GM23248 (cell line): ENCODE measurements around the gene DUOXA1. TPM values are rescaled to one million over a fixed set of nuclear protein-coding genes. Genes with fewer than 3 reads are reported as not detected.
"Not testable (repeated sequence)": the region's sequence is repeated elsewhere in the genome, so short reads cannot be mapped to it uniquely, and the experiment has no call there.

Source experiments
- DNase-seq: peaks from one replicate; pipeline ENCODE4 v3.0.0-alpha.2; 2015
- H2AFZ ChIP-seq: fragments of 200-600 bp; sonication (generic); 2 replicates; pipeline ENCODE4 v1.6.1; 2016; ENCODE audit warnings: antibody characterized with exemption
- H3F3A ChIP-seq: fragments of 200-600 bp; sonication (generic); 2 replicates; pipeline ENCODE4 v1.6.1; 2016; ENCODE audit warnings: mild to moderate bottlenecking, antibody characterized with exemption, mixed run types; ENCODE audit not compliant: insufficient read depth
- H3K27ac ChIP-seq: fragments of 200-600 bp; sonication (generic); 2 replicates; pipeline ENCODE4 v1.5.1; 2016; ENCODE audit warnings: mild to moderate bottlenecking
- H3K27me3 ChIP-seq: fragments of 200-600 bp; sonication (generic); replicated peaks from 2 replicates; pipeline ENCODE4 v1.6.1; 2016; ENCODE audit warnings: mild to moderate bottlenecking; ENCODE audit not compliant: insufficient read depth
- H3K36me3 ChIP-seq: fragments of 200-600 bp; sonication (generic); 2 replicates; pipeline ENCODE4 v1.6.1; 2016; ENCODE audit warnings: low read depth, mild to moderate bottlenecking
- H3K4me1 ChIP-seq: fragments of 200-600 bp; sonication (generic); 2 replicates; pipeline ENCODE4 v1.6.1; 2016; ENCODE audit warnings: mild to moderate bottlenecking; ENCODE audit not compliant: insufficient read depth
- H3K4me2 ChIP-seq: fragments of 200-600 bp; sonication (generic); one replicate; pipeline ENCODE4 v1.6.1; 2016; ENCODE audit warnings: mild to moderate bottlenecking; ENCODE audit not compliant: unreplicated experiment
- H3K4me3 ChIP-seq: fragments of 200-600 bp; sonication (generic); 2 replicates; pipeline ENCODE4 v1.5.1; 2016; ENCODE audit warnings: mild to moderate bottlenecking
- H3K79me2 ChIP-seq: fragments of 200-600 bp; sonication (generic); 2 replicates; pipeline ENCODE4 v1.6.1; 2016; ENCODE audit warnings: mild to moderate bottlenecking; ENCODE audit not compliant: insufficient read depth
- H3K9ac ChIP-seq: fragments of 200-600 bp; sonication (generic); 2 replicates; pipeline ENCODE4 v1.6.1; 2016; ENCODE audit warnings: mild to moderate bottlenecking
- H3K9me2 ChIP-seq: fragments of 200-600 bp; sonication (generic); 2 replicates; pipeline ENCODE4 v1.6.1; 2016; ENCODE audit warnings: mixed run types, mild to moderate bottlenecking, moderate library complexity; ENCODE audit not compliant: insufficient read depth
- H3K9me3 ChIP-seq: fragments of 200-600 bp; sonication (generic); one replicate; pipeline ENCODE4 v1.6.1; 2017; ENCODE audit warnings: low read depth
- H4K20me1 ChIP-seq: fragments of 200-600 bp; sonication (generic); 2 replicates; pipeline ENCODE4 v1.6.0; 2016; ENCODE audit not compliant: insufficient read depth
- EZH2 ChIP-seq: fragments of 200-600 bp; sonication (generic); IDR thresholded peaks from 2 replicates; pipeline ENCODE4 v1.6.1; 2018; ENCODE audit warnings: antibody characterized with exemption, mild to moderate bottlenecking; ENCODE audit not compliant: insufficient read depth, poor library complexity, severe bottlenecking
- EZH2phosphoT487 ChIP-seq: fragments of 200-600 bp; sonication (generic); IDR thresholded peaks from 2 replicates; pipeline ENCODE4 v1.6.1; 2018; ENCODE audit warnings: antibody characterized with exemption, moderate library complexity, mild to moderate bottlenecking, low read depth; ENCODE audit not compliant: insufficient read depth
- WGBS, 2 experiments: methylation state at CpG; one replicate each; pipeline ENCODE4 v1.1.6; 2015 to 2017; ENCODE audit warnings: low lambda C conversion rate in 2 of 2, low coverage in 1 of 2; ENCODE audit errors: missing lambda C conversion rate in 2 of 2; 5-methylcytosine and 5-hydroxymethylcytosine counted together
- in situ Hi-C: fragments of 300-500 bp; cut with MboI; formaldehyde crosslinking; loops from 2 replicates; pipeline ENCODE4 v1.15.0; 2020
- polyA plus RNA-seq: library from polyadenylated mRNA; unstranded; fragments of >200 nt; fragmentation: Nextera tagmentation; extraction: Ambion mirVana; gene quantifications from 2 replicates; pipeline ENCODE4 v1.2.1, GENCODE V29; 2016
- total RNA-seq: library from RNA; depleted of rRNA; stranded (reverse); fragments of >200 nt; shearing (Covaris generic); gene quantifications from 2 replicates; pipeline ENCODE4 v1.2.3, GENCODE V29; 2014

DUOXA1 gene
- total and polyA plus RNA-seq, 2 experiments from 2014 or later, result 0.61 to 2.4 TPM

- Histone ChIP-seq H3K9me2 (no peaks in the 10 kb centered on the region), H3K9me3 (no peaks in the 10 kb centered on the region), H3K4me1 (no peaks in the 10 kb centered on the region), H3K4me2 (no peak overlapping the region), H3K36me3 (no peaks in the 10 kb centered on the region), H2AFZ (no peak overlapping the region), H3F3A (no peaks in the 10 kb centered on the region), H3K27me3 (peaks cover 44% of the 10 kb centered on the region), H3K4me3 (no peak overlapping the region), H4K20me1 (no peaks in the 10 kb centered on the region), H3K9ac (no peak overlapping the region), H3K79me2 (no peaks in the 10 kb centered on the region), H3K27ac (no peak overlapping the region)
- DNase-seq, result no peak
- in situ Hi-C loops, result no loop called here
- WGBS, 2 experiments, result 27 to 33% methylated on average over 1 of the region's 1 CpG
- TF ChIP-seq EZH2 (no peak), EZH2phosphoT487 (no peak)
These were observed 42.2 kb downstream of the DUOXA1 start for GRCh38 chr15:45087513-45087912.

GRCh38 chr15:45084163-45084562, 45.5 kb downstream of the DUOXA1 start:
- no peaks in the 10 kb centered on the region for H3K36me3 ChIP-seq
- TF ChIP-seq EZH2phosphoT487, result no peak
- no peak for TF ChIP-seq EZH2
- H3K27me3 ChIP-seq, result peaks cover 33% of the 10 kb centered on the region; the same call in 1 of the 2 replicates
- H3K4me1 ChIP-seq, result no peaks in the 10 kb centered on the region
- H3F3A ChIP-seq, result no peaks in the 10 kb centered on the region
- no peak overlapping the region for H3K27ac ChIP-seq
- no peaks in the 10 kb centered on the region for H4K20me1 ChIP-seq
- in situ Hi-C loops, result no loop called here
- H3K4me2 ChIP-seq, result no peak overlapping the region
- H3K9me2 ChIP-seq, result no peaks in the 10 kb centered on the region
- H3K9me3 ChIP-seq, result no peaks in the 10 kb centered on the region
- WGBS, 2 experiments, result 59 to 61% methylated on average over 3 of the region's 3 CpGs
- H3K79me2 ChIP-seq, result no peaks in the 10 kb centered on the region
- no peak overlapping the region for H2AFZ ChIP-seq
- H3K4me3 ChIP-seq, result no peak overlapping the region
- no peak overlapping the region for H3K9ac ChIP-seq
- no peak for DNase-seq

GRCh38 chr15:45083223-45083622, 46.5 kb downstream of the DUOXA1 start:
- Histone ChIP-seq H4K20me1 (no peaks in the 10 kb centered on the region), H3K9me2 (no peaks in the 10 kb centered on the region), H3K79me2 (no peaks in the 10 kb centered on the region), H3K4me3 (no peak overlapping the region), H3K9me3 (no peaks in the 10 kb centered on the region), H3K27me3 (peaks cover 25% of the 10 kb centered on the region; the same call in 1 of the 2 replicates), H3F3A (no peaks in the 10 kb centered on the region), H3K36me3 (no peaks in the 10 kb centered on the region), H3K4me1 (no peaks in the 10 kb centered on the region), H3K4me2 (no peak overlapping the region), H3K9ac (no peak overlapping the region), H3K27ac (no peak overlapping the region), H2AFZ (no peak overlapping the region)
- TF ChIP-seq EZH2phosphoT487 (no peak), EZH2 (no peak)
- no peak for DNase-seq
- in situ Hi-C loops, result no loop called here

DNA sequence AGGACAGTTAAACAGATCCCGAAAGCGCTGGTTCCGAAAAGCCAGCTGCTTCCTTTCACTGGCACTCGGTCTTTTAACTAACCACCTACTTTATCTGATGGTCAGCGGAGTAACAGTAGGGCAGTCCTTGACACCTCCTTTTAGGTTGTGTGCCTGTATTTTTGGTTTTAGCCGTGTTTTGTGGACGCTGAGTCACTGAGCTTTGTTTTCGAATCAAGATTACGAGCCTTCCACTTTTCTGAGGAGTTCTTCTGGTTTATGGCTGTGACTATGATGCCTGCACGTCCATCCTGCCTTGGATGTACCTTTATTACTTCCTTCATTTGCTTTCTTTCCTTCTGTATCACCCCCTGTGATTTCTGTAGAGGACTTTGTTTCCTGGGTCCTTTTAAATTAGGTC, 47.3 kb downstream of the DUOXA1 start:
- H3K9ac ChIP-seq, H3K4me3 ChIP-seq, H3F3A ChIP-seq, H3K27ac ChIP-seq, in situ Hi-C loops, H3K79me2 ChIP-seq, H4K20me1 ChIP-seq, H3K9me2 ChIP-seq, H3K4me1 ChIP-seq, H2AFZ ChIP-seq, H3K9me3 ChIP-seq, H3K4me2 ChIP-seq, DNase-seq, H3K36me3 ChIP-seq: not testable (repeated sequence)
- 65 to 66% methylated on average over 10 of the region's 10 CpGs for WGBS, 2 experiments
- peaks cover 24% of the 10 kb centered on the region; the same call in 1 of the 2 replicates for H3K27me3 ChIP-seq

- H2AFZ ChIP-seq, H3K4me1 ChIP-seq, H3K9ac ChIP-seq, H3F3A ChIP-seq, H4K20me1 ChIP-seq, in situ Hi-C loops, DNase-seq, H3K4me2 ChIP-seq, H3K36me3 ChIP-seq, H3K79me2 ChIP-seq, H3K9me3 ChIP-seq, H3K9me2 ChIP-seq, H3K4me3 ChIP-seq, H3K27ac ChIP-seq: not testable (repeated sequence)
- WGBS, 2 experiments, result 71 to 83% methylated on average over 3 of the region's 3 CpGs
- peaks cover 24% of the 10 kb centered on the region; the same call in 1 of the 2 replicates for H3K27me3 ChIP-seq
These were observed 49.1 kb downstream of the DUOXA1 start for GRCh38 chr15:45080593-45080992.

GRCh38 chr15:45079628-45080246, 49.9 kb downstream of the DUOXA1 start:
- H3K4me2 ChIP-seq, in situ Hi-C loops, H3K4me1 ChIP-seq, H2AFZ ChIP-seq, H3K9ac ChIP-seq, H3K27ac ChIP-seq, DNase-seq, H3F3A ChIP-seq, H3K36me3 ChIP-seq, H3K79me2 ChIP-seq, H4K20me1 ChIP-seq, H3K4me3 ChIP-seq, H3K9me2 ChIP-seq, H3K9me3 ChIP-seq: not testable (repeated sequence)
- WGBS, 2 experiments, result 52 to 53% methylated on average over 5 of the region's 5 CpGs
- H3K27me3 ChIP-seq, result peaks cover 16% of the 10 kb centered on the region; the same call in 1 of the 2 replicates

- H3K4me1 ChIP-seq, H3K4me3 ChIP-seq, H3K4me2 ChIP-seq, H3K9ac ChIP-seq, H4K20me1 ChIP-seq, H3K36me3 ChIP-seq, in situ Hi-C loops, H3K9me3 ChIP-seq, DNase-seq, H2AFZ ChIP-seq, H3F3A ChIP-seq, H3K9me2 ChIP-seq, H3K79me2 ChIP-seq, H3K27ac ChIP-seq: not testable (repeated sequence)
- WGBS, 2 experiments, result 25 to 29% methylated on average over 5 of the region's 5 CpGs
- H3K27me3 ChIP-seq, result peaks cover 13% of the 10 kb centered on the region; the same call in 1 of the 2 replicates
These were observed 50.5 kb downstream of the DUOXA1 start for GRCh38 chr15:45079201-45079600.
